GM13976 (cell line): Measurements from ENCODE around the gene LCE3E.

Experiments used
- DNase-seq: peaks from one replicate; pipeline ENCODE4 v3.0.0; 2012; ENCODE audit warnings: low spot score
- CTCF ChIP-seq: IDR thresholded peaks from 2 replicates; pipeline ENCODE4 v1.5.1; 2012; ENCODE audit warnings: borderline replicate concordance, mild to moderate bottlenecking; ENCODE audit not compliant: insufficient read depth; ENCODE audit errors: extremely low read depth, missing control alignments, control extremely low read depth
- in situ Hi-C: fragments of 300-500 bp; cut with MboI; formaldehyde crosslinking; loops from one replicate; pipeline ENCODE4 v1.12.0; 2022; ENCODE audit warnings: low sequenced_read_pairs, mixed read lengths, inconsistent platforms; ENCODE audit not compliant: unreplicated experiment

The LCE3E gene

DNA sequence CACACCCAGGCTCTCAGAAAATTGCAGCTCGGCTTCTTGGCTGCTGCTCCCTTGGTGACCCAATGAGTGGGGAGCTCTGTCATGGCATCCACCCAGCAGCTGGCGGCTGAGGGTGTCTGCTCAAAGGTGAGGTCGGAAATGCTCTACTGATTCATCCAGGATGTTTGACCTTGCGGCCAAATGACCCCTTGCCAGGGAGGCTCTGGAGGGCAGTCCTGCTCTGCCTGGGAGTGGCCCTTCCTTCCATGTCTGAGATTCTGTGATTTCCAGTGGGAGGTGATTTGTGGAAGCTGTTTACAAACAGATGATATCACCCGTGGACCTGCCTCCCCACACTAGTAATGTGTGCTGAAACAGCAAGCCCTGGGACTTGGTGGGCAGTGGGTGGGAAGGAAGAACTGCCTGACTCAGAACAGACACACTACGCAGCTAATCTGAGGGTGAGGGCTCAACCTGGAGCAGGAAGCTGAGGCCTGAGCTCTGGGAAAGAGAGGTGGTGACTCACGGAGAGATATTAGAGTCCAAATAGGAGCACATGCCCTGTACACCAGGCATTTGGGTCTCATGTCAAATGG lies 49.3 kb downstream of the LCE3E start:
- in situ Hi-C loops: no loop called here
- TF ChIP-seq CTCF: no peak
- no peak for DNase-seq

DNA sequence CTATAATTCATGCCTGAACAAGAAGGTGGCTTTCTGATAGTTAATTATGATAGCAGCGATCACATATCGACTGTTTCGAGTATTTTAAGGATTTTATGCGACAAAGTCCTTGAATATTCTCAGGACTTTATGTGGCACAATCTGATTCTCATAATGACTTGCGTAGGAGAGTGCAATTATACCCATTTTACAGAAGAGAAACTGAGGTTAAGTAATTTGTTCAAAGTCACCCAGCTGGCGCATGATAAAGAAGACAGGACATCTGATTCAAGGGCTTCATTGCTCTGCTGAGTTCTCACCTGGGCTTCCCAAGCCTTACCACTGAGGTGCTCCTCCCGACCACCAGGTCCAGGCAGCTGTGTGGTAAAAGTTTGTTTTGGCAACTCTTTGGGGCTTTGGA lies 50.5 kb downstream of the LCE3E start:
- no peak for TF ChIP-seq CTCF
- in situ Hi-C loops: no loop called here
- no peak for DNase-seq
